Skeletal muscle tissue (tissue), 4 donors: ENCODE data around the gene KRT38. TPM values are rescaled to one million over a fixed set of nuclear protein-coding genes. Genes with fewer than 3 reads are reported as not detected.
A peak's percentile ranks its signal among the peaks of the same experiment; 100 is the strongest.

Experiments used
- H3K27ac ChIP-seq: one replicate; pipeline ENCODE4 v1.7.0; 2013; ENCODE audit warnings: mild to moderate bottlenecking, low read depth, low read length, inconsistent platforms
- H3K27me3 ChIP-seq, 3 donors: one replicate each; pipeline ENCODE4 v1.7.0; 2013; ENCODE audit warnings: low read length in 3 of 3; ENCODE audit not compliant: control insufficient read depth in 3 of 3, insufficient read depth in 3 of 3
- H3K36me3 ChIP-seq, 3 donors: one replicate each; pipeline ENCODE4 v1.7.0; 2013; ENCODE audit warnings: low read length in 3 of 3; ENCODE audit not compliant: control insufficient read depth in 3 of 3, insufficient read depth in 3 of 3
- H3K4me1 ChIP-seq, 3 donors: one replicate each; pipeline ENCODE4 v1.7.0; 2013; ENCODE audit warnings: low read length in 3 of 3, mild to moderate bottlenecking in 3 of 3; ENCODE audit not compliant: control insufficient read depth in 3 of 3, insufficient read depth in 3 of 3
- H3K4me3 ChIP-seq, 3 donors: one replicate each; pipeline ENCODE4 v1.7.0; 2013; ENCODE audit warnings: low read length in 3 of 3
- H3K9ac ChIP-seq, 3 donors: one replicate each; pipeline ENCODE4 v1.7.0; 2013; ENCODE audit warnings: low read length in 3 of 3, mild to moderate bottlenecking in 3 of 3, moderate library complexity in 2 of 3, low read depth in 1 of 3
- H3K9me3 ChIP-seq, 3 donors: one replicate each; pipeline ENCODE4 v1.7.0; 2013; ENCODE audit warnings: low read length in 3 of 3; ENCODE audit not compliant: control insufficient read depth in 3 of 3
- total RNA-seq: library from RNA; depleted of rRNA; stranded (reverse); fragments of >200 nt; gene quantifications from one replicate; pipeline ENCODE4 v1.2.3, GENCODE V29; 2014
- donor health status: Osteomylitis.

Gene KRT38
- total RNA-seq, 1 donor from 2014 or later, result not detected

GRCh38 chr17:41480136-41480535 lies 39.4 kb upstream of the KRT38 start:
- H3K9ac ChIP-seq, result no peak overlapping the region
- H3K27ac ChIP-seq, result no peak overlapping the region
- no peak overlapping the region for H3K4me3 ChIP-seq
- H3K36me3 ChIP-seq, result no peaks in the 10 kb centered on the region
- H3K4me1 ChIP-seq, result peaks cover 0 to 4% (median 3%) of the 10 kb centered on the region in 3 donors
- H3K27me3 ChIP-seq, result peaks cover 0 to 4% (median 0%) of the 10 kb centered on the region in 3 donors
- no peaks in the 10 kb centered on the region for H3K9me3 ChIP-seq

GRCh38 chr17:41478237-41478636 lies 37.5 kb upstream of the KRT38 start:
- Histone ChIP-seq H3K9me3 (no peaks in the 10 kb centered on the region), H3K27ac (no peak overlapping the region), H3K9ac (no peak overlapping the region), H3K4me1 (peaks cover 0 to 11% (median 6%) of the 10 kb centered on the region in 3 donors), H3K4me3 (no peak overlapping the region), H3K36me3 (no peaks in the 10 kb centered on the region), H3K27me3 (no peaks in the 10 kb centered on the region)

GRCh38 chr17:41476866-41477815 lies 36.4 kb upstream of the KRT38 start:
- Histone ChIP-seq H3K4me1 (peaks cover 0 to 11% (median 6%) of the 10 kb centered on the region in 3 donors), H3K27ac (no peak overlapping the region), H3K36me3 (no peaks in the 10 kb centered on the region), H3K9ac (no peak overlapping the region), H3K4me3 (no peak overlapping the region), H3K27me3 (no peaks in the 10 kb centered on the region), H3K9me3 (no peaks in the 10 kb centered on the region)

GRCh38 chr17:41475421-41475820 lies 34.6 kb upstream of the KRT38 start:
- Histone ChIP-seq H3K36me3 (no peaks in the 10 kb centered on the region), H3K4me1 (peaks cover 0 to 11% (median 6%) of the 10 kb centered on the region in 3 donors), H3K27ac (peak overlapping the region; percentile 36)

GRCh38 chr17:41474863-41475262 lies 34.1 kb upstream of the KRT38 start:
- no peaks in the 10 kb centered on the region for H3K36me3 ChIP-seq
- H3K4me1 ChIP-seq, result peaks cover 0 to 11% (median 6%) of the 10 kb centered on the region in 3 donors
- H3K4me3 ChIP-seq, result no peak overlapping the region
- no peaks in the 10 kb centered on the region for H3K27me3 ChIP-seq
- H3K9ac ChIP-seq, result no peak overlapping the region
- H3K27ac ChIP-seq, result peak overlapping the region; percentile 36
- no peaks in the 10 kb centered on the region for H3K9me3 ChIP-seq

More at GRCh38 chr17:41475421-41475820, 34.6 kb upstream of the KRT38 start:
- H3K27me3 ChIP-seq, result no peaks in the 10 kb centered on the region
- H3K9ac ChIP-seq, result no peak overlapping the region
- H3K9me3 ChIP-seq, result no peaks in the 10 kb centered on the region
- no peak overlapping the region for H3K4me3 ChIP-seq

DNA sequence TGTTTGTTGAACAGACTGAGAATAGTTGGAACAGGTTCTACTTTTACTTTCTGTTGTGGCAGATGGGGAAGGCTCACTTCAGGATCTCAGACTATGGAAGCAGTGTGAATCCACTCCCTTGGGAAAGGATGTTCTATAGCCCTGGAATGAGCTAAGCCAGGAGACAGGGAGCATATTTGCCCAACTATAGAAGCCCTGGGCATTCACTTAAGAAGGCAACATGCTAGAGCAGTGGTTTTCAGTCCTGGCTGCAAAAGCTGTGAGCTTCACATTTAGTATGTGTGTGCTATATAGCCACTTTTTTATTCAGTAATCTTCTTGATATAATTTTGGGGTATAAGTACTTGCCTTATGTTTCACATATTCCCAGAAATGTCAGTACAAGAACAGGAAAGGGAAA lies 27.6 kb upstream of the KRT38 start:
- H3K9me3 ChIP-seq, result peaks cover 0 to 2% (median 0%) of the 10 kb centered on the region in 3 donors
- no peaks in the 10 kb centered on the region for H3K36me3 ChIP-seq
- H3K4me1 ChIP-seq, result peaks cover 8 to 12% (median 9%) of the 10 kb centered on the region in 3 donors
- no peak overlapping the region for H3K4me3 ChIP-seq
- no peak overlapping the region for H3K9ac ChIP-seq
- no peak overlapping the region for H3K27ac ChIP-seq
- H3K27me3 ChIP-seq, result peaks cover 0 to 11% (median 0%) of the 10 kb centered on the region in 3 donors

DNA sequence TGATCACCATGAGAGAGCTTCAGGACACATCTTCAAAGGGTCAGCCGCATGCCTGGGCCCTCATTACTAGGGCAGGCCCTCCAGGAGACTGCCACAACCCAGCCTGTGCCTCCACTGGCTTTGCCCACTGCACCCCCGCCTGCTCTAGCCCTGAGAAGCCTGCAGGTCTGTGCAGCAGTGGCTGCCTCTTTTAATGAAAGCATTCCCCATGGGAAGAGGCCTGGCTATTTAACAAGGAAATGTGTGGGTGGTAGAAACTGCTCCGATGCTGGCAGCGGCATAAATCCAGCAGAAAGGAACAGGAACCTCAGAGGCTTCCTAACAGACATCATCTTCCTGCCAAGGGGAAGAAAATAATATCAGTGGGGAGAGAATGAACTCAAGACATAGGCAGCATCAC lies 26.8 kb upstream of the KRT38 start:
- H3K9ac ChIP-seq, result no peak overlapping the region
- peaks cover 0 to 2% (median 0%) of the 10 kb centered on the region in 3 donors for H3K9me3 ChIP-seq
- H3K27me3 ChIP-seq, result peaks cover 0 to 11% (median 0%) of the 10 kb centered on the region in 3 donors
- H3K4me1 ChIP-seq, result peaks cover 8 to 12% (median 11%) of the 10 kb centered on the region in 3 donors
- H3K27ac ChIP-seq, result no peak overlapping the region
- H3K4me3 ChIP-seq, result no peak overlapping the region
- H3K36me3 ChIP-seq, result no peaks in the 10 kb centered on the region

DNA sequence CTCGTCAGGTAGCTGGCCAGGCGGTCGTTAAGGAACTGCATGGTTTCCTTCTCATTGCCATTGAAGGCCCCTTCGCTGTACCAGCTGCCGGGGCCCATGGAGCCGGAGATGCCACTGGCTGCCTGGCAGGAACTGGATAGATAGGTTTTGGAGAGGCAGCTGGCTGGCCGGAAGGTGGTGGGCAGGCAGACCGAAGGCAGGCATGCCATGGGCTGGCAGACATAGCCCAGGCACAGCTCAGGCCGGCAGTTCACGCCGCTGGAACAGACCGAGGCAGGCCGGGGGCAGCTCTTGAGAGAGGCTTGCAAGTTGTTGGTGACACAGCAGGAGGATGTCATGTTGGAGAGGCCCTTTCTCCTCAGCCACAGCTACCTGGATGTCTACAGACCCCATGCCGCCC lies 26.2 kb upstream of the KRT38 start, which contains the start of gene KRT32:
Gene KRT32, minus strand, starts transcription at position 399 of the 400 bp plus-strand sequence. Its CDS starts 61 bp downstream, at position 338.
- H3K9me3 ChIP-seq, result peaks cover 0 to 2% (median 0%) of the 10 kb centered on the region in 3 donors
- H3K36me3 ChIP-seq, result no peaks in the 10 kb centered on the region
- no peak within 1 kb of the TSS for H3K9ac ChIP-seq
- H3K4me1 ChIP-seq, result peaks cover 8 to 14% (median 12%) of the 10 kb centered on the region in 3 donors
- H3K27ac ChIP-seq, result no peak within 1 kb of the TSS
- H3K4me3 ChIP-seq, result no peak within 1 kb of the TSS
- H3K27me3 ChIP-seq, result peaks cover 0 to 14% (median 0%) of the 10 kb centered on the region in 3 donors

GRCh38 chr17:41464682-41465081 lies 23.9 kb upstream of the KRT38 start:
- Histone ChIP-seq H3K4me1 (peaks cover 8 to 14% (median 12%) of the 10 kb centered on the region in 3 donors), H3K4me3 (no peak overlapping the region), H3K36me3 (no peaks in the 10 kb centered on the region), H3K27ac (no peak overlapping the region), H3K27me3 (peaks cover 0 to 14% (median 3%) of the 10 kb centered on the region in 3 donors), H3K9ac (peak overlapping the region in 1 of 3 donors; percentile 54), H3K9me3 (peaks cover 0 to 2% (median 0%) of the 10 kb centered on the region in 3 donors)

- Histone ChIP-seq H3K27ac (no peak overlapping the region), H3K36me3 (no peaks in the 10 kb centered on the region), H3K9me3 (peaks cover 0 to 2% (median 0%) of the 10 kb centered on the region in 3 donors), H3K27me3 (peaks cover 0 to 14% (median 3%) of the 10 kb centered on the region in 3 donors), H3K9ac (peak overlapping the region in 1 of 3 donors; percentile 54), H3K4me1 (peaks cover 8 to 14% (median 12%) of the 10 kb centered on the region in 3 donors), H3K4me3 (peak overlapping the region in 1 of 3 donors; percentile 13)
Measured at GRCh38 chr17:41464173-41464572, 23.4 kb upstream of the KRT38 start.
